Testis (tissue), 2 donors: ENCODE data around the gene MARCHF7.

Experiments used
- POLR2A ChIP-seq: fragments of 450-650 bp; IDR thresholded peaks from one replicate; pipeline ENCODE4 v1.6.1; 2017; ENCODE audit warnings: antibody characterized with exemption, mild to moderate bottlenecking, moderate library complexity
- TF ChIP-seq, protein P1 (sequence below), 3 experiments: fragments of 450-650 bp in 2 of 3; fragments of 200-600 bp in 1 of 3; sonication (generic) in 1 of 3; IDR thresholded peaks; one replicate each; pipeline ENCODE4 v1.5.1; 2016 to 2019; ENCODE audit warnings: antibody characterized with exemption in 3 of 3, mild to moderate bottlenecking in 2 of 3, moderate library complexity in 1 of 3

GRCh38 chr2:159738509-159739390 lies 26.4 kb downstream of the MARCHF7 start:
- TF ChIP-seq, protein P1, sequence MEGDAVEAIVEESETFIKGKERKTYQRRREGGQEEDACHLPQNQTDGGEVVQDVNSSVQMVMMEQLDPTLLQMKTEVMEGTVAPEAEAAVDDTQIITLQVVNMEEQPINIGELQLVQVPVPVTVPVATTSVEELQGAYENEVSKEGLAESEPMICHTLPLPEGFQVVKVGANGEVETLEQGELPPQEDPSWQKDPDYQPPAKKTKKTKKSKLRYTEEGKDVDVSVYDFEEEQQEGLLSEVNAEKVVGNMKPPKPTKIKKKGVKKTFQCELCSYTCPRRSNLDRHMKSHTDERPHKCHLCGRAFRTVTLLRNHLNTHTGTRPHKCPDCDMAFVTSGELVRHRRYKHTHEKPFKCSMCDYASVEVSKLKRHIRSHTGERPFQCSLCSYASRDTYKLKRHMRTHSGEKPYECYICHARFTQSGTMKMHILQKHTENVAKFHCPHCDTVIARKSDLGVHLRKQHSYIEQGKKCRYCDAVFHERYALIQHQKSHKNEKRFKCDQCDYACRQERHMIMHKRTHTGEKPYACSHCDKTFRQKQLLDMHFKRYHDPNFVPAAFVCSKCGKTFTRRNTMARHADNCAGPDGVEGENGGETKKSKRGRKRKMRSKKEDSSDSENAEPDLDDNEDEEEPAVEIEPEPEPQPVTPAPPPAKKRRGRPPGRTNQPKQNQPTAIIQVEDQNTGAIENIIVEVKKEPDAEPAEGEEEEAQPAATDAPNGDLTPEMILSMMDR (IDR thresholded peaks at IDR 0.05) = no peak
- no peak for TF ChIP-seq POLR2A
